ENCODE data around the gene TAS2R38. TPM values are rescaled to one million over a fixed set of nuclear protein-coding genes. Genes with fewer than 3 reads are reported as not detected.

TAS2R38 gene
- not detected for total RNA-seq

DNA sequence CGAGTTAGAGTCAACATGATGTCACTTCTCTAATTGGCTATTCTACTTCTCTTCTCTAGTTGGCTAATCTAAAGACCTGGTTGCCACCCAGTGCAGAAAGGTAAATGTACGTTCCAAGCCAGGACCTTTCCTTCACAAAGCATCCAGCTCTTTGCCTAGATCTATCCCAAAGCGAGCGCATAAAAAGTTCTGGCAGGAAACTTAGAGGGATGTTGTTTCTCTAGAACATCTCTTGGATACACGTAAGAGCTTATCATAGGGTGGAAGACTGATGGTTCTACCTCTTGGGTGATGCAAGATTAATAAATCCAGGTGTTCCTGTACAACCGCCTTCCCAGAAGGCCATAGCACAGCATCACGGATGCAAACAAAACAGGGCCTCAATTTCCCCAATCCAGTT is at the start of gene TAS2R38:
TAS2R38 (minus strand) TSS at position 101 of the 400 bp plus-strand sequence; CDS start at position 17, 84 bp downstream.
- no peaks in the 10 kb centered on the region for H3K9me3 Mint-ChIP-seq (ENCODE audit: low read depth)
- H3K36me3 Mint-ChIP-seq (ENCODE audit: low read depth) = no peaks in the 10 kb centered on the region
- no peak within 1 kb of the TSS for H3K27ac Mint-ChIP-seq
- H3K4me3 Mint-ChIP-seq = no peak within 1 kb of the TSS
- H3K27me3 Mint-ChIP-seq = no peaks in the 10 kb centered on the region
- no peak for ATAC-seq
- DNase-seq = no peak
- intact Hi-C loops (cut with DNase I, micrococcal nuclease) = loop anchor here in 1 of 2 experiments (2.0 to 10.0 kb wide), 3 partner anchors 841 to 1029 kb away; partner anchors contain the start of gene EPHB6
- peaks cover 7% of the 10 kb centered on the region for H3K4me1 Mint-ChIP-seq
- ChIA-PET CTCF (interaction anchor here (1.3 kb wide), 1 partner anchor 182 kb away, joined by 3 read pairs; no protein-coding TSS in a partner anchor), POLR2A (no interaction called here)

GRCh38 chr7:142018154-142018553 is 44.6 kb upstream of the TAS2R38 start:
- no peak overlapping the region for H3K4me3 Mint-ChIP-seq
- no peaks in the 10 kb centered on the region for H3K4me1 Mint-ChIP-seq
- CTCF ChIA-PET = interaction anchor here (0.6 to 1.0 kb wide), 2 partner anchors 29 to 108 kb away, joined by 3 to 4 read pairs; no protein-coding TSS in a partner anchor
- H3K27me3 Mint-ChIP-seq = peaks cover 5% of the 10 kb centered on the region
- ATAC-seq (no peak), DNase-seq (no peak)
- POLR2A ChIA-PET = no interaction called here
- H3K27ac Mint-ChIP-seq = no peak overlapping the region
- intact Hi-C loops (cut with DNase I, micrococcal nuclease) = no loop called here
- H3K36me3 Mint-ChIP-seq (ENCODE audit: low read depth) = no peaks in the 10 kb centered on the region
- no peaks in the 10 kb centered on the region for H3K9me3 Mint-ChIP-seq (ENCODE audit: low read depth)

GRCh38 chr7:142017451-142017850 is 43.9 kb upstream of the TAS2R38 start:
- DNase-seq (no peak), ATAC-seq (no peak)
- ChIA-PET CTCF (no interaction called here), POLR2A (interaction anchor here (0.7 kb wide), 1 partner anchor 9 kb away, joined by 3 read pairs; no protein-coding TSS in a partner anchor)
- no peaks in the 10 kb centered on the region for H3K36me3 Mint-ChIP-seq (ENCODE audit: low read depth)
- no peak overlapping the region for H3K27ac Mint-ChIP-seq
- intact Hi-C loops (cut with DNase I, micrococcal nuclease) = no loop called here
- H3K4me3 Mint-ChIP-seq = no peak overlapping the region
- no peaks in the 10 kb centered on the region for H3K4me1 Mint-ChIP-seq
- no peaks in the 10 kb centered on the region for H3K9me3 Mint-ChIP-seq (ENCODE audit: low read depth)
- peaks cover 5% of the 10 kb centered on the region for H3K27me3 Mint-ChIP-seq

DNA sequence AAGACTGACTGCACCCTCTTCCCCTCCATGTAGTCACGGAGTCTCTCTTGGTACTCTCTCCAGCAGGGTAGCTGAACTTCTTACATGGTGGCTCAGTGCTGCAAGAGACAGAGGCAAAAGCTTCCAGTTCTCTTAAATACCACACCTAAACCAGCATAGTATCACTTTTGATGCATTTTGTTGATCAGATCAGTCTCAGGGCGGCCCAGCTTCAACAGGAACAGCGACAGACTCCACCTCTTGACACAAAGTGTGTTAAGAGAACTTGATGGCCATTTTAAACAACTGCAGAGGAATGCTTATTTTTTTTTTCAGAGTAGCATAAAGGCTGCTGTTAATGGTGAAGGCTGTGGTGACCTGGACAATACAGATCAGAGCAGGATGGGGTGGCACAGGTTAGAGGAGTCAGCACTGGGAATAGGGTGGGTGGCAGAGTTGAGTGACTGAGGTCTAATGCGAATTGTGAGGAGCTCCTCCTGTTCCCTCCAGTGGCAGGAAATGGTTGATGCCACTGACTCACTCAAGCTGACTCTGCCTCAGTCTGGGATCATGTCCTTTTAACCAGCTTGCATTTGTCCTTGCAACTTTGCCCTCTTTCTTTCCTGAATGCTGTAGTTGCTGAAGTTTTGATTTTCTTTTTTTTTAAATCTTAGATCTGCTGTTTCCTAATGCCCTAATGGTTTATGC is 39.4 kb upstream of the TAS2R38 start:
- Mint-ChIP-seq H3K27ac (no peak overlapping the region), H3K36me3 (ENCODE audit: low read depth) (no peaks in the 10 kb centered on the region), H3K27me3 (peaks cover 5% of the 10 kb centered on the region), H3K9me3 (ENCODE audit: low read depth) (no peaks in the 10 kb centered on the region), H3K4me3 (no peak overlapping the region), H3K4me1 (no peaks in the 10 kb centered on the region)
- intact Hi-C loops (cut with DNase I, micrococcal nuclease) = no loop called here
- peak; percentile 4 for DNase-seq
- CTCF ChIA-PET = interaction anchor here (1.1 kb wide), 1 partner anchor 37 kb away, joined by 3 read pairs; no protein-coding TSS in a partner anchor
- no peak for ATAC-seq
- POLR2A ChIA-PET = no interaction called here

GRCh38 chr7:142010952-142011548 is 37.5 kb upstream of the TAS2R38 start:
- POLR2A ChIA-PET = no interaction called here
- Mint-ChIP-seq H3K27ac (no peak overlapping the region), H3K27me3 (peaks cover 5% of the 10 kb centered on the region)

DNA sequence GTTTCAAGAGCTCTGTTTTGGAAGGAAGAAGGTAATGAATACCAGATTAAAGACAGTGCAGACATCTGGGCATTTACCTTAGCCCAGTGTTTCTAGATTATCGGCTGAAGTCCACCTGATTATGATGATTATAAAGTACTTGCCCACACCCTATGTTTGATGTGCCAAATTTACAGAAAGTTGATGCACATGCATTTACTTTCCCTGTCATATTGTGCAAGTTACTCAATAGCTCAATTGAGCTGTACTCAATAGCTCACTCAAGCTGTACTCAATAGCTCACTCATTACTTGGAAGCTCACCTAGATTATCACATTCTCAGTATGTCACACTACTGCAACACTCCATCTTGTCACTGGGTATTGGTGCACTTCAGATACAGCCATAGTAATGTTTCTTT is 35.6 kb upstream of the TAS2R38 start:
- no peak for DNase-seq
- H3K27ac Mint-ChIP-seq = no peak overlapping the region
- CTCF ChIA-PET = no interaction called here
- POLR2A ChIA-PET = interaction anchor here (0.6 kb wide), 1 partner anchor 8 kb away, joined by 3 read pairs; no protein-coding TSS in a partner anchor
- no peak overlapping the region for H3K4me3 Mint-ChIP-seq
- no peaks in the 10 kb centered on the region for H3K36me3 Mint-ChIP-seq (ENCODE audit: low read depth)
- H3K9me3 Mint-ChIP-seq (ENCODE audit: low read depth) = no peaks in the 10 kb centered on the region
- no peaks in the 10 kb centered on the region for H3K4me1 Mint-ChIP-seq
- peaks cover 3% of the 10 kb centered on the region for H3K27me3 Mint-ChIP-seq
- ATAC-seq = no peak
- intact Hi-C loops (cut with DNase I, micrococcal nuclease) = no loop called here

More at GRCh38 chr7:142010952-142011548, 37.5 kb upstream of the TAS2R38 start:
- H3K9me3 Mint-ChIP-seq (ENCODE audit: low read depth) = no peaks in the 10 kb centered on the region
- CTCF ChIA-PET = interaction anchor here (2.1 kb wide), 1 partner anchor 35 kb away, joined by 6 read pairs; no protein-coding TSS in a partner anchor
- H3K36me3 Mint-ChIP-seq (ENCODE audit: low read depth) = no peaks in the 10 kb centered on the region
- H3K4me3 Mint-ChIP-seq = no peak overlapping the region
- ATAC-seq (no peak), DNase-seq (no peak)
- intact Hi-C loops (cut with DNase I, micrococcal nuclease) = loop anchor here in 1 of 2 experiments (2.0 kb wide), 1 partner anchor 20 kb away; no protein-coding TSS in a partner anchor
- no peaks in the 10 kb centered on the region for H3K4me1 Mint-ChIP-seq

GRCh38 chr7:142006577-142006976 is 33.0 kb upstream of the TAS2R38 start:
- peaks cover 3% of the 10 kb centered on the region for H3K27me3 Mint-ChIP-seq
- H3K27ac Mint-ChIP-seq = no peak overlapping the region
- DNase-seq = no peak
- intact Hi-C loops (cut with DNase I, micrococcal nuclease) = no loop called here
- no peaks in the 10 kb centered on the region for H3K9me3 Mint-ChIP-seq (ENCODE audit: low read depth)
- ATAC-seq = no peak
- no peaks in the 10 kb centered on the region for H3K4me1 Mint-ChIP-seq
- ChIA-PET CTCF (interaction anchor here (1.4 to 1.6 kb wide), 2 partner anchors 9 to 30 kb away, joined by 3 to 4 read pairs; no protein-coding TSS in a partner anchor), POLR2A (no interaction called here)
- H3K4me3 Mint-ChIP-seq = no peak overlapping the region
- no peaks in the 10 kb centered on the region for H3K36me3 Mint-ChIP-seq (ENCODE audit: low read depth)

- Mint-ChIP-seq H3K27ac (no peak overlapping the region), H3K27me3 (no peaks in the 10 kb centered on the region), H3K4me3 (no peak overlapping the region), H3K36me3 (ENCODE audit: low read depth) (no peaks in the 10 kb centered on the region), H3K4me1 (no peaks in the 10 kb centered on the region), H3K9me3 (ENCODE audit: low read depth) (no peaks in the 10 kb centered on the region)
- ChIA-PET CTCF (no interaction called here), POLR2A (no interaction called here)
- ATAC-seq = no peak
- no peak for DNase-seq
- intact Hi-C loops (cut with DNase I, micrococcal nuclease) = no loop called here
These were observed 28.6 kb upstream of the TAS2R38 start for GRCh38 chr7:142002179-142002578.

GRCh38 chr7:142001163-142001874 is 27.7 kb upstream of the TAS2R38 start:
- intact Hi-C loops (cut with DNase I, micrococcal nuclease) = no loop called here
- ChIA-PET POLR2A (no interaction called here), CTCF (interaction anchor here (0.5 to 1.9 kb wide), 2 partner anchors 14 to 25 kb away, joined by 4 to 9 read pairs; no protein-coding TSS in a partner anchor)
- peaks cover 4% of the 10 kb centered on the region for H3K27me3 Mint-ChIP-seq
- no peak overlapping the region for H3K27ac Mint-ChIP-seq
- H3K9me3 Mint-ChIP-seq (ENCODE audit: low read depth) = no peaks in the 10 kb centered on the region
- H3K36me3 Mint-ChIP-seq (ENCODE audit: low read depth) = no peaks in the 10 kb centered on the region
- ATAC-seq = no peak
- DNase-seq = no peak
- no peak overlapping the region for H3K4me3 Mint-ChIP-seq
- H3K4me1 Mint-ChIP-seq = no peaks in the 10 kb centered on the region

DNA sequence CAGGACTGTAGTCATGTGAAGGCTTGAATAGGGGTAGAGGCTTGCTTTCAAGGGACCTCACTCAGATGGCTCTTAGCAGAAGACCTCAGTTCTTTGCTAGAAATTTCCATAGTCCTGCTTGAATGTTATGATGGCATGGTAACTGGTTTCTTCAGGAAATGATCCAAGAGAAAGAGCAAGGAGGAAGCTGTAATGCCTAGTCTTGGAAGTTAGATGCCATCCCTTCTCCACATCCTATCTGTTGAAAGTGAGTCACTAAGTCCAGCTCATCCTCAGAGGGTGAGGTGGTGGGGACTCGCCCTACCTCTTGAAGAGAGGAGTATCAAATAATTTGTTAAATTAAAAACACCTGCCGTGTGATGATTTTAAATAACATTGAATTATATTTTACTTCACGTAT is 26.7 kb upstream of the TAS2R38 start:
- H3K27me3 Mint-ChIP-seq = peaks cover 4% of the 10 kb centered on the region
- no peak for DNase-seq
- ChIA-PET POLR2A (no interaction called here), CTCF (interaction anchor here (1.9 kb wide), 1 partner anchor 24 kb away, joined by 9 read pairs; no protein-coding TSS in a partner anchor)
- H3K4me1 Mint-ChIP-seq = no peaks in the 10 kb centered on the region
- intact Hi-C loops (cut with DNase I, micrococcal nuclease) = no loop called here
- H3K27ac Mint-ChIP-seq = no peak overlapping the region
- H3K9me3 Mint-ChIP-seq (ENCODE audit: low read depth) = no peaks in the 10 kb centered on the region
- ATAC-seq = no peak
- H3K36me3 Mint-ChIP-seq (ENCODE audit: low read depth) = no peaks in the 10 kb centered on the region
- no peak overlapping the region for H3K4me3 Mint-ChIP-seq

- CTCF ChIA-PET = interaction anchor here (1.9 kb wide), 1 partner anchor 23 kb away, joined by 9 read pairs; no protein-coding TSS in a partner anchor
- POLR2A ChIA-PET = no interaction called here
- peaks cover 4% of the 10 kb centered on the region for H3K27me3 Mint-ChIP-seq
These were observed 25.6 kb upstream of the TAS2R38 start for GRCh38 chr7:141999058-141999623.

More at GRCh38 chr7:141999058-141999623, 25.6 kb upstream of the TAS2R38 start:
- no peak overlapping the region for H3K4me3 Mint-ChIP-seq
- ATAC-seq (no peak), DNase-seq (no peak)
- no peaks in the 10 kb centered on the region for H3K9me3 Mint-ChIP-seq (ENCODE audit: low read depth)
- H3K27ac Mint-ChIP-seq = no peak overlapping the region
- H3K4me1 Mint-ChIP-seq = no peaks in the 10 kb centered on the region
- intact Hi-C loops (cut with DNase I, micrococcal nuclease) = no loop called here
- H3K36me3 Mint-ChIP-seq (ENCODE audit: low read depth) = no peaks in the 10 kb centered on the region
